Neural crest cell (in vitro differentiated cells): ENCODE results near the gene STAU1. TPM values are rescaled to one million over a fixed set of nuclear protein-coding genes. Genes with fewer than 3 reads are reported as not detected.
"Not testable (repeated sequence)": the region's sequence is repeated elsewhere in the genome, so short reads cannot be mapped to it uniquely, and the experiment has no call there.

Source experiments
- DNase-seq: peaks from one replicate; pipeline ENCODE4 v3.0.0; 2021; ENCODE audit warnings: low read depth, mixed read lengths, low spot score
- H3K27ac Mint-ChIP-seq: one replicate; pipeline ENCODE4 v1.8.0; 2021; ENCODE audit warnings: mild to moderate bottlenecking, mixed read lengths; ENCODE audit not compliant: unreplicated experiment
- H3K27me3 Mint-ChIP-seq: 2 replicates; pipeline ENCODE4 v1.8.0; 2021; ENCODE audit warnings: low read depth, mild to moderate bottlenecking, mixed read lengths
- H3K36me3 Mint-ChIP-seq: 2 replicates; pipeline ENCODE4 v1.8.0; 2021; ENCODE audit warnings: low read depth, mild to moderate bottlenecking, mixed read lengths
- H3K4me1 Mint-ChIP-seq: 2 replicates; pipeline ENCODE4 v1.8.0; 2021; ENCODE audit warnings: mixed read lengths
- H3K4me3 Mint-ChIP-seq: one replicate; pipeline ENCODE4 v1.8.0; 2021; ENCODE audit warnings: mild to moderate bottlenecking, mixed read lengths
- H3K9me3 Mint-ChIP-seq: 2 replicates; pipeline ENCODE4 v1.8.0; 2021; ENCODE audit warnings: mixed read lengths
- CTCF ChIP-seq: fragments of 200-600 bp; sonication (generic); conservative IDR thresholded peaks from 2 replicates; pipeline ENCODE4 v1.5.0; 2021; ENCODE audit warnings: antibody characterized with exemption, mild to moderate bottlenecking
- total RNA-seq: library from RNA; stranded (reverse); gene quantifications from 2 replicates; pipeline ENCODE4 v1.2.1, GENCODE V29; 2021

The STAU1 gene
- total RNA-seq, 1 donor from 2014 or later, result 102 TPM

DNA sequence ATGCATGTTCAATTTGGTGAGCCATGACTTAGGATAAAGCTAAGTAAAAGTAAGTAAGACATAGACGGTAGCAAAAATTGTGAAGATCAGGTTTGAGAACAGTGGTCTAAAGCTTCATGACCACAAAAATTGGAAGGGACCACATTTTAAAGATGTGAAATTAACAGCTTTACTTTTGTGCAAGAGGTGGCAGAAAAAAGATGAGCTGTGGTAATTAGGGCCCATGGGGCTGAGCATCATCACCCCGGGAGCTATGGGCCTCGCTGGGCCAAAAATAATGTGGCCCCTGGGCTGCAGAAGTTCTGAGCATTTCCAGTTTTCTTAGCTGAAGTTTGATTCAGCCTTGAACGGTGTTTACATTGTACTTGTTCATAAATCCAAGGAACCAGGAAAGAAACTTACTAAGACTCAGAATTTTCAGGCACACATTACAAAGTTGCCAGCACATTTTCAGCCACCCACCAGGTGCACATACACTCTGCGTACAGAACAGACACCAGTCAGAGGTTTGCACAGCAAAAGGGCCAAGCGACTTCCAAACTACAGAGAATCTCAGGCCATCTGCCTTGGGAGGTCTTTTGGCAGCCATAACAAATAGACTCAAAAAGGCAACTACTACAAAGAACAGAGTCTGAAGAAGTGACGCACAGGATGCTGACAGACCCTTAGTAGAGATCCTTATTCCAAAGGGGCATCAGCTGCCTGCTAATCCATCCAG lies 84.3 kb downstream of the STAU1 start:
- Mint-ChIP-seq H3K4me3 (no peak overlapping the region), H3K4me1 (no peaks in the 10 kb centered on the region), H3K36me3 (peaks cover 26% of the 10 kb centered on the region), H3K9me3 (peaks cover 3% of the 10 kb centered on the region), H3K27me3 (no peaks in the 10 kb centered on the region), H3K27ac (no peak overlapping the region)
- no peak for DNase-seq
- no peak for TF ChIP-seq CTCF

- DNase-seq, result no peak
- H3K27me3 Mint-ChIP-seq, result no peaks in the 10 kb centered on the region
- no peak for TF ChIP-seq CTCF
- no peaks in the 10 kb centered on the region for H3K9me3 Mint-ChIP-seq
- no peak overlapping the region for H3K4me3 Mint-ChIP-seq
- H3K36me3 Mint-ChIP-seq, result peaks cover 27% of the 10 kb centered on the region
- no peaks in the 10 kb centered on the region for H3K4me1 Mint-ChIP-seq
- H3K27ac Mint-ChIP-seq, result no peak overlapping the region
Observed at GRCh38 chr20:49103019-49103418, 85.1 kb downstream of the STAU1 start.

DNA sequence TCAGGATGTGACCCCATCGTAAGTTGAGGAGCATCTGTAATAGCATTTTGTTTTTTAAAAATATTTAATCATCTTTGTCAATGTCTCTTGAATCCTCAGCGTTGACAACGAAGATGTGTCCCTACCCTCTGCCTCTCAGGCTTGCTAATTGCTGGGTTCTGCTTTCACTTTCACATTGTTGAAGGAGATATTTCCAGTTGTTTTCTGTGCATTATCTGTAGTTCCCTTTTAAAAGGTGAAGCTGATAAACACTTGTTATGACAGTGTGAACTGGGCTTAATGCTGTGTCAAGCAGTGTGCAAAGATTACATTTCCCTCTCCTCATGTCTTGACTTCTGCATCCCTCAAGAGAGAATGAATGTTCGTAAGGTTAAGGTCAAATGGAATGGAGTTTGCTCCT lies 87.2 kb downstream of the STAU1 start:
- no peaks in the 10 kb centered on the region for H3K9me3 Mint-ChIP-seq
- peaks cover 36% of the 10 kb centered on the region for H3K36me3 Mint-ChIP-seq
- no peaks in the 10 kb centered on the region for H3K4me1 Mint-ChIP-seq
- DNase-seq, result no peak
- no peak overlapping the region for H3K27ac Mint-ChIP-seq
- H3K4me3 Mint-ChIP-seq, result no peak overlapping the region
- TF ChIP-seq CTCF, result no peak
- H3K27me3 Mint-ChIP-seq, result no peaks in the 10 kb centered on the region

DNA sequence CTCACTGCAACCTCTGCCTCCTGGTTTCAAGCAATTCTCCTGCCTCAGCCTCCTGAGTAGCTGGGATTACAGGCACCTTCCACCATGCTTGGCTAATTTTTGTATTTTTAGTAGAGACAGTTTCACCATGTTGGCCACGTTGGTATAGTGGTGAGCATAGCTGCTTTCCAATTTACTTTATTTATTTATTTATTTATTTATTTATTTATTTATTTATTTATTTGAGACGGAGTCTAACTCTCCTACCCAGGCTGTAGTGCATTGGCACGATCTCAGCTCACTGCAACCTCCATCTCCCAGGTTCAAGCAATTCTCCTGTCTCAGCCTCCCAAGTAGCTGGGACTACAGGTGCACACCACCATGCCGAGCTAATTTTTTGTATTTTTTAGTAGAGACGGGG lies 87.8 kb downstream of the STAU1 start:
- peaks cover 38% of the 10 kb centered on the region for H3K36me3 Mint-ChIP-seq
- H3K4me3 Mint-ChIP-seq, H3K27me3 Mint-ChIP-seq, H3K4me1 Mint-ChIP-seq, DNase-seq, H3K27ac Mint-ChIP-seq, H3K9me3 Mint-ChIP-seq: not testable (repeated sequence)

DNA sequence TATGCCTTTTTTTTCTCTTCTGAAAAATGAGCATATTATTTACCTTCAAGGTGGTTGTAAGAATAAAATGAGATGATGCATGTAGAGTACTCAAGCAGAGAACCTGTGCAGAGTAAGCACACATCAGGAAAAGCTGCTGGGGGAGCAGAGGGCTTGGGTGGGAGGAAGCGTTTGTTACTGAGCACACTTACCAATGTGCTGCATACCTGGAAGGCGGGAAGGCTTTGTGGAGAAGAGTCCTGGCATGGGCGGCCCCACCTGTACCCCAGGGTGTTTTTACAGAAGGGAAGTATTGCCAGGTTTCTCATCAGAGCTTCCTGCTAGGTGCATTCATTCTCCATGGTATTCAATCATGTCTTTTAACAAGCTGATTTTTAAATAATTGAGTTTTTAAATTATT lies 89.1 kb downstream of the STAU1 start:
- no peak for DNase-seq
- no peak for TF ChIP-seq CTCF
- Mint-ChIP-seq H3K4me3 (no peak overlapping the region), H3K36me3 (peaks cover 45% of the 10 kb centered on the region), H3K4me1 (no peaks in the 10 kb centered on the region), H3K9me3 (no peaks in the 10 kb centered on the region), H3K27ac (no peak overlapping the region), H3K27me3 (no peaks in the 10 kb centered on the region)

DNA sequence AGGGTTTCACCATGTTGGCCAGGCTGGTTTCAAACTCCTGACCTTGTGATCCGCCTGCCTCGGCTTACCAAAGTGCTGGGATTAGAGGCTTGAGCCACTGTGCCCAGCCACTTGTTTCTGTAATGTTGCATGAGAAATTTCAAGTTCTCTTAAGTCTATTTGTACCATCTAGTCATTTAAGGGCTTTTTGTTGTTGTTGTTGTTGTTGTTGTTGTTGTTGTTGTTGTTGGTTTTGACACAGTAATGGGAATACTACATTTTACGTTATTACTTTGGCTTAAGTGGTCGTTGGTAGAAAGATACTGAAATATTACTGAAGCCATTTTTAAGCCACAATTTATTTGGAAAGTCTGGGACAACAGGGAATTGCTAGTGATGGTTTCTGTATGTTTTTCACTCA lies 90.0 kb downstream of the STAU1 start:
- peaks cover 45% of the 10 kb centered on the region for H3K36me3 Mint-ChIP-seq

More for the DNA sequence above, 90.0 kb downstream of the STAU1 start:
- no peak for DNase-seq
- TF ChIP-seq CTCF, result no peak
- H3K27me3 Mint-ChIP-seq, result no peaks in the 10 kb centered on the region
- no peak overlapping the region for H3K27ac Mint-ChIP-seq
- no peak overlapping the region for H3K4me3 Mint-ChIP-seq
- no peaks in the 10 kb centered on the region for H3K9me3 Mint-ChIP-seq
- no peaks in the 10 kb centered on the region for H3K4me1 Mint-ChIP-seq
